ENCODE measurements around the gene BTG1.
"Not testable (repeated sequence)": the region's sequence is repeated elsewhere in the genome, so short reads cannot be mapped to it uniquely, and the experiment has no call there.

BTG1 gene

GRCh38 chr12:92105110-92105509 lies 40.5 kb downstream of the BTG1 start:
- H3K4me3 Mint-ChIP-seq = no peak overlapping the region
- H3K4me1 Mint-ChIP-seq = peaks cover 29% of the 10 kb centered on the region
- peaks cover 2% of the 10 kb centered on the region for H3K9me3 Mint-ChIP-seq
- no peak overlapping the region for H3K27ac Mint-ChIP-seq
- no peak for TF ChIP-seq CTCF (IDR thresholded peaks at IDR 0.05; ENCODE audit: unreplicated experiment in 3 of 3)
- H3K36me3 Mint-ChIP-seq (ENCODE audit: low read depth) = no peaks in the 10 kb centered on the region
- no peaks in the 10 kb centered on the region for H3K27me3 Mint-ChIP-seq (ENCODE audit: low read depth)

- H3K9me3 Mint-ChIP-seq = peaks cover 4% of the 10 kb centered on the region
These were observed 43.0 kb downstream of the BTG1 start for GRCh38 chr12:92102606-92103005.

GRCh38 chr12:92098594-92099380 lies 46.9 kb downstream of the BTG1 start:
- peaks cover 5% of the 10 kb centered on the region for H3K4me1 Mint-ChIP-seq
- peak overlapping the region; percentile 18 to 69 (median 46) for H3K27ac Mint-ChIP-seq
- no peak overlapping the region for H3K4me3 Mint-ChIP-seq
- no peaks in the 10 kb centered on the region for H3K27me3 Mint-ChIP-seq (ENCODE audit: low read depth)
- TF ChIP-seq CTCF (IDR thresholded peaks at IDR 0.05; ENCODE audit: unreplicated experiment in 3 of 3) = no peak
- H3K9me3 Mint-ChIP-seq = peaks cover 4% of the 10 kb centered on the region
- H3K36me3 Mint-ChIP-seq (ENCODE audit: low read depth) = no peaks in the 10 kb centered on the region

More at GRCh38 chr12:92102606-92103005, 43.0 kb downstream of the BTG1 start:
- H3K4me1 Mint-ChIP-seq = peaks cover 12% of the 10 kb centered on the region
- H3K4me3 Mint-ChIP-seq = no peak overlapping the region
- no peak for TF ChIP-seq CTCF (IDR thresholded peaks at IDR 0.05; ENCODE audit: unreplicated experiment in 3 of 3)
- no peaks in the 10 kb centered on the region for H3K36me3 Mint-ChIP-seq (ENCODE audit: low read depth)
- H3K27me3 Mint-ChIP-seq (ENCODE audit: low read depth) = no peaks in the 10 kb centered on the region
- H3K27ac Mint-ChIP-seq = no peak overlapping the region

GRCh38 chr12:92096346-92097136 lies 49.1 kb downstream of the BTG1 start:
- Mint-ChIP-seq H3K36me3 (ENCODE audit: low read depth) (no peaks in the 10 kb centered on the region), H3K9me3 (peaks cover 2% of the 10 kb centered on the region), H3K27me3 (ENCODE audit: low read depth) (no peaks in the 10 kb centered on the region), H3K4me3 (no peak overlapping the region), H3K4me1 (peaks cover 5% of the 10 kb centered on the region), H3K27ac (no peak overlapping the region)
- TF ChIP-seq CTCF (IDR thresholded peaks at IDR 0.05; ENCODE audit: unreplicated experiment in 3 of 3) = no peak

GRCh38 chr12:92094751-92095161 lies 50.9 kb downstream of the BTG1 start:
- no peaks in the 10 kb centered on the region for H3K9me3 Mint-ChIP-seq
- H3K27ac Mint-ChIP-seq = no peak overlapping the region
- no peaks in the 10 kb centered on the region for H3K36me3 Mint-ChIP-seq (ENCODE audit: low read depth)
- H3K27me3 Mint-ChIP-seq (ENCODE audit: low read depth) = no peaks in the 10 kb centered on the region
- no peak for TF ChIP-seq CTCF (IDR thresholded peaks at IDR 0.05; ENCODE audit: unreplicated experiment in 3 of 3)
- peaks cover 5% of the 10 kb centered on the region for H3K4me1 Mint-ChIP-seq
- no peak overlapping the region for H3K4me3 Mint-ChIP-seq

- H3K9me3 Mint-ChIP-seq; H3K27me3 Mint-ChIP-seq (ENCODE audit: low read depth); H3K36me3 Mint-ChIP-seq (ENCODE audit: low read depth); H3K4me1 Mint-ChIP-seq; H3K27ac Mint-ChIP-seq; H3K4me3 Mint-ChIP-seq: not testable (repeated sequence)
These were observed 51.3 kb downstream of the BTG1 start for GRCh38 chr12:92094301-92094700.
